Naive thymus-derived CD4-positive, alpha-beta T cell (primary cell): ENCODE results near the gene HMCES. TPM values are rescaled to one million over a fixed set of nuclear protein-coding genes. Genes with fewer than 3 reads are reported as not detected.

Source experiments
- ATAC-seq: fragments of 150-1000 bp; cut with Tn5 transposase; 2 replicates; pipeline ENCODE4 v1.10.0; 2021; ENCODE audit warnings: mild to moderate bottlenecking, moderate library complexity
- CTCF ChIA-PET: fragments of 350-600 bp; sonication (Branson Sonifier 250); formaldehyde crosslinking; loops from one replicate; lab custom pipeline; 2021; ENCODE audit warnings: antibody characterized with exemption; lab: Charles Lee
- POLR2A ChIA-PET: fragments of 350-600 bp; sonication (Branson Sonifier 250); formaldehyde crosslinking; loops from one replicate; lab custom pipeline; 2021; ENCODE audit warnings: antibody characterized with exemption, inconsistent platforms; lab: Charles Lee
- DNase-seq, 9 donors: peaks; one replicate each; pipeline versions ENCODE4 v3.0.0 to v3.0.0-alpha.2; 2020 to 2022; ENCODE audit warnings: mixed read lengths in 1 of 9
- H3K27ac ChIP-seq: one replicate; pipeline ENCODE4 v1.7.0; 2013; ENCODE audit warnings: mild to moderate bottlenecking, low read depth, low read length, moderate library complexity
- H3K27me3 ChIP-seq, 2 donors: one replicate each; pipeline ENCODE4 v1.7.0; 2013; ENCODE audit warnings: low read length in 2 of 2, mild to moderate bottlenecking in 2 of 2, moderate library complexity in 2 of 2; ENCODE audit not compliant: control insufficient read depth in 2 of 2, insufficient read depth in 2 of 2
- H3K36me3 ChIP-seq, 3 experiments: 1 replicate in 2 of 3; 2 replicates in 1 of 3; pipeline ENCODE4 v1.7.0; 2013; ENCODE audit warnings: low read length in 3 of 3, mild to moderate bottlenecking in 3 of 3, moderate library complexity in 1 of 3; ENCODE audit not compliant: insufficient read depth in 3 of 3, control insufficient read depth in 2 of 3
- H3K4me1 ChIP-seq, 2 donors: one replicate each; pipeline ENCODE4 v1.7.0; 2013; ENCODE audit warnings: low read length in 2 of 2, mild to moderate bottlenecking in 2 of 2, moderate library complexity in 1 of 2; ENCODE audit not compliant: control insufficient read depth in 2 of 2, insufficient read depth in 2 of 2
- H3K4me3 ChIP-seq: 2 replicates; pipeline ENCODE4 v1.7.0; 2013; ENCODE audit warnings: mild to moderate bottlenecking, low read length
- H3K9me3 ChIP-seq, 3 experiments: 1 replicate in 2 of 3; 2 replicates in 1 of 3; pipeline ENCODE4 v1.7.0; 2013; ENCODE audit warnings: low read length in 3 of 3; ENCODE audit not compliant: control insufficient read depth in 2 of 3
- H3K27ac Mint-ChIP-seq, 9 donors: one replicate each; pipeline ENCODE4 v1.8.0; 2020 to 2022; ENCODE audit warnings: mixed read lengths in 9 of 9, mild to moderate bottlenecking in 8 of 9, moderate library complexity in 5 of 9, inconsistent platforms in 2 of 9
- H3K27me3 Mint-ChIP-seq, 5 donors: one replicate each; pipeline ENCODE4 v1.8.0; 2021 to 2022; ENCODE audit warnings: mixed read lengths in 5 of 5, mild to moderate bottlenecking in 1 of 5
- H3K36me3 Mint-ChIP-seq, 5 donors: one replicate each; pipeline ENCODE4 v1.8.0; 2020 to 2022; ENCODE audit warnings: mixed read lengths in 5 of 5, mild to moderate bottlenecking in 3 of 5, inconsistent platforms in 1 of 5
- H3K4me1 Mint-ChIP-seq, 7 donors: one replicate each; pipeline ENCODE4 v1.8.0; 2020 to 2022; ENCODE audit warnings: mixed read lengths in 7 of 7, mild to moderate bottlenecking in 3 of 7, inconsistent platforms in 1 of 7
- H3K4me3 Mint-ChIP-seq, 10 donors: one replicate each; pipeline ENCODE4 v1.8.0; 2020 to 2022; ENCODE audit warnings: mild to moderate bottlenecking in 10 of 10, mixed read lengths in 10 of 10, moderate library complexity in 6 of 10, inconsistent platforms in 2 of 10
- H3K9me3 Mint-ChIP-seq, 11 donors: one replicate each; pipeline ENCODE4 v1.8.0; 2020 to 2022; ENCODE audit warnings: mixed read lengths in 11 of 11, mild to moderate bottlenecking in 4 of 11, inconsistent platforms in 1 of 11, moderate library complexity in 1 of 11
- intact Hi-C, 2 donors: fragments of 100-400 bp; cut with micrococcal nuclease; formaldehyde crosslinking; loops; one replicate each; pipeline ENCODE4 v1.15.1; 2023
- polyA plus RNA-seq, 2 donors: library from polyadenylated mRNA; unstranded; fragments of 300-500 nt; fragmentation: Illumina TruSeq; gene quantifications; one replicate each; pipeline ENCODE4 v1.2.3, GENCODE V29; 2021
- total RNA-seq, 6 experiments: library from RNA in 5 of 6; stranded (reverse) in 5 of 6; gene quantifications; 1 replicate in 5 of 6; 2 replicates in 1 of 6; pipeline ENCODE4 v1.2.3 and lab custom pipeline; 2021 to 2026

HMCES gene
- total and polyA plus RNA-seq, 7 experiments from 2014 or later = 45.7 to 135 (median 56.3) TPM

GRCh38 chr3:129321887-129322286, 43.2 kb downstream of the HMCES start:
- DNase-seq (no peak), ATAC-seq (no peak)
- ChIA-PET POLR2A (no interaction called here), CTCF (no interaction called here)
- H3K9me3 Mint-ChIP-seq = no peaks in the 10 kb centered on the region
- H3K4me1 Mint-ChIP-seq = peaks cover 0 to 12% (median 3%) of the 10 kb centered on the region in 7 donors
- intact Hi-C loops = no loop called here
- no peaks in the 10 kb centered on the region for H3K9me3 ChIP-seq
- no peak overlapping the region for H3K27ac ChIP-seq
- H3K4me3 ChIP-seq = no peak overlapping the region
- no peaks in the 10 kb centered on the region for H3K27me3 Mint-ChIP-seq
- no peaks in the 10 kb centered on the region for H3K4me1 ChIP-seq
- no peaks in the 10 kb centered on the region for H3K27me3 ChIP-seq
- H3K36me3 ChIP-seq = peaks cover 0 to 2% (median 0%) of the 10 kb centered on the region in 3 experiments
- no peaks in the 10 kb centered on the region for H3K36me3 Mint-ChIP-seq
- H3K27ac Mint-ChIP-seq = no peak overlapping the region
- no peak overlapping the region for H3K4me3 Mint-ChIP-seq

- Mint-ChIP-seq H3K27me3 (no peaks in the 10 kb centered on the region), H3K4me1 (peaks cover 0 to 2% (median 0%) of the 10 kb centered on the region in 7 donors), H3K9me3 (no peaks in the 10 kb centered on the region), H3K36me3 (no peaks in the 10 kb centered on the region), H3K4me3 (no peak overlapping the region), H3K27ac (no peak overlapping the region)
- peaks cover 0 to 2% (median 0%) of the 10 kb centered on the region in 3 experiments for H3K36me3 ChIP-seq
- H3K4me3 ChIP-seq = no peak overlapping the region
- ATAC-seq (no peak), DNase-seq (no peak)
- no peak overlapping the region for H3K27ac ChIP-seq
- ChIA-PET CTCF (interaction anchor here (0.9 kb wide), 1 partner anchor 353 kb away, joined by 3 read pairs; no protein-coding TSS in a partner anchor), POLR2A (interaction anchor here (0.9 kb wide), 1 partner anchor 8 kb away, joined by 7 read pairs; a partner anchor contains a TSS)
- intact Hi-C loops = no loop called here
- no peaks in the 10 kb centered on the region for H3K4me1 ChIP-seq
- no peaks in the 10 kb centered on the region for H3K27me3 ChIP-seq
- H3K9me3 ChIP-seq = no peaks in the 10 kb centered on the region
Measured at GRCh38 chr3:129323651-129324294, 45.1 kb downstream of the HMCES start.

GRCh38 chr3:129324855-129325254, 46.2 kb downstream of the HMCES start:
- Mint-ChIP-seq H3K4me3 (no peak overlapping the region), H3K9me3 (no peaks in the 10 kb centered on the region), H3K27ac (no peak overlapping the region), H3K36me3 (no peaks in the 10 kb centered on the region), H3K27me3 (no peaks in the 10 kb centered on the region), H3K4me1 (peaks cover 0 to 2% (median 0%) of the 10 kb centered on the region in 7 donors)
- no peaks in the 10 kb centered on the region for H3K4me1 ChIP-seq
- H3K9me3 ChIP-seq = no peaks in the 10 kb centered on the region
- POLR2A ChIA-PET = interaction anchor here (0.9 kb wide), 1 partner anchor 9 kb away, joined by 7 read pairs; a partner anchor contains a TSS
- no peak for DNase-seq
- no peak overlapping the region for H3K27ac ChIP-seq
- H3K36me3 ChIP-seq = peaks cover 0 to 2% (median 0%) of the 10 kb centered on the region in 3 experiments
- no peaks in the 10 kb centered on the region for H3K27me3 ChIP-seq
- H3K4me3 ChIP-seq = no peak overlapping the region
- intact Hi-C loops = no loop called here
- CTCF ChIA-PET = no interaction called here
- ATAC-seq = no peak

GRCh38 chr3:129325383-129325782, 46.7 kb downstream of the HMCES start:
- peaks cover 0 to 2% (median 0%) of the 10 kb centered on the region in 7 donors for H3K4me1 Mint-ChIP-seq
- no peak overlapping the region for H3K27ac Mint-ChIP-seq
- no peak for DNase-seq
- no peak for ATAC-seq
- no peak overlapping the region for H3K4me3 Mint-ChIP-seq
- H3K9me3 ChIP-seq = no peaks in the 10 kb centered on the region
- no peaks in the 10 kb centered on the region for H3K27me3 ChIP-seq
- H3K36me3 ChIP-seq = peaks cover 0 to 2% (median 0%) of the 10 kb centered on the region in 3 experiments
- H3K9me3 Mint-ChIP-seq = no peaks in the 10 kb centered on the region
- peaks cover 0 to 4% (median 0%) of the 10 kb centered on the region in 5 donors for H3K27me3 Mint-ChIP-seq
- H3K36me3 Mint-ChIP-seq = no peaks in the 10 kb centered on the region
- intact Hi-C loops = no loop called here
- H3K4me3 ChIP-seq = no peak overlapping the region
- no peak overlapping the region for H3K27ac ChIP-seq
- CTCF ChIA-PET = no interaction called here
- H3K4me1 ChIP-seq = no peaks in the 10 kb centered on the region
- POLR2A ChIA-PET = no interaction called here

GRCh38 chr3:129326138-129326537, 47.5 kb downstream of the HMCES start:
- DNase-seq (no peak), ATAC-seq (no peak)
- ChIA-PET POLR2A (interaction anchor here (1.3 kb wide), 1 partner anchor 10 kb away, joined by 4 read pairs; a partner anchor contains a TSS), CTCF (no interaction called here)
- Mint-ChIP-seq H3K36me3 (no peaks in the 10 kb centered on the region), H3K27ac (no peak overlapping the region), H3K4me1 (peaks cover 0 to 2% (median 0%) of the 10 kb centered on the region in 7 donors), H3K27me3 (peaks cover 0 to 6% (median 0%) of the 10 kb centered on the region in 5 donors), H3K4me3 (no peak overlapping the region), H3K9me3 (no peaks in the 10 kb centered on the region)
- intact Hi-C loops = no loop called here
- no peak overlapping the region for H3K27ac ChIP-seq
- no peaks in the 10 kb centered on the region for H3K27me3 ChIP-seq
- no peaks in the 10 kb centered on the region for H3K4me1 ChIP-seq
- H3K9me3 ChIP-seq = no peaks in the 10 kb centered on the region
- H3K36me3 ChIP-seq = no peaks in the 10 kb centered on the region
- H3K4me3 ChIP-seq = no peak overlapping the region

GRCh38 chr3:129326595-129326994, 47.9 kb downstream of the HMCES start:
- Histone ChIP-seq H3K4me3 (no peak overlapping the region), H3K27me3 (no peaks in the 10 kb centered on the region), H3K27ac (no peak overlapping the region), H3K36me3 (no peaks in the 10 kb centered on the region), H3K9me3 (no peaks in the 10 kb centered on the region), H3K4me1 (no peaks in the 10 kb centered on the region)
- H3K36me3 Mint-ChIP-seq = no peaks in the 10 kb centered on the region
- ChIA-PET CTCF (no interaction called here), POLR2A (interaction anchor here (0.8 to 1.3 kb wide), 2 partner anchors 11 to 455 kb away, joined by 3 to 4 read pairs; a partner anchor contains a TSS)
- no peaks in the 10 kb centered on the region for H3K9me3 Mint-ChIP-seq
- ATAC-seq (no peak), DNase-seq (no peak)
- no peak overlapping the region for H3K27ac Mint-ChIP-seq
- peaks cover 0 to 6% (median 0%) of the 10 kb centered on the region in 5 donors for H3K27me3 Mint-ChIP-seq
- H3K4me3 Mint-ChIP-seq = no peak overlapping the region
- intact Hi-C loops = no loop called here
- H3K4me1 Mint-ChIP-seq = peaks cover 0 to 3% (median 0%) of the 10 kb centered on the region in 7 donors
